ENCODE results near the gene SPRR2A.

SPRR2A gene

GRCh38 chr1:153057375-153057774 lies at the start of gene SPRR2A:
TSS of gene SPRR2A (minus strand) at chr1:153057512. CDS start at chr1:153056735, 777 bp downstream.
- Mint-ChIP-seq H3K9me3 (peaks cover 17% of the 10 kb centered on the region), H3K27me3 (ENCODE audit: low read depth, poor library complexity) (peaks cover 3% of the 10 kb centered on the region), H3K27ac (no peak within 1 kb of the TSS), H3K36me3 (ENCODE audit: low read depth) (no peaks in the 10 kb centered on the region), H3K4me1 (no peaks in the 10 kb centered on the region), H3K4me3 (no peak within 1 kb of the TSS)
- no peak for DNase-seq
- no peak for TF ChIP-seq CTCF (IDR thresholded peaks at IDR 0.05)

DNA sequence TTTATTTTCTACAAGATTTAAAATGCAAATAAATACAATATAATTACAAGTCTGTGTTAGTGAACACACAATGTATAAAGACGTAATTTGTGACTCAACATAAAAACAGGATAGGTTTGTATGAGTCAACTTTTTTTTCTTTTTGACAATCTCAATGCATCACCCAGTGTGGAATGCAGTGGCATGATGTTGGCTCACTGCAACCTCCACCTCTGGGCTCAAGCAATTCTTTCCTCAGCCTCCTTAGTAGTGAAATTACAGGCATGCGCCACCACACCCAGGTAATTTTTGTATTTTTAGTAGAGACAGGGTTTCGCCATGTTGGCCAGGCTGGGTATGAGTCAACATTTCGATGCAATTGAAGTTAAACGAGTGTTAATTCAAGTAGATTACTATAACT lies 42.9 kb upstream of the SPRR2A start:
- TF ChIP-seq CTCF (IDR thresholded peaks at IDR 0.05) = no peak
- Mint-ChIP-seq H3K27me3 (ENCODE audit: low read depth, poor library complexity) (no peaks in the 10 kb centered on the region), H3K4me3 (no peak overlapping the region), H3K36me3 (ENCODE audit: low read depth) (no peaks in the 10 kb centered on the region), H3K9me3 (peaks cover 12% of the 10 kb centered on the region), H3K27ac (no peak overlapping the region), H3K4me1 (no peaks in the 10 kb centered on the region)
- no peak for DNase-seq

DNA sequence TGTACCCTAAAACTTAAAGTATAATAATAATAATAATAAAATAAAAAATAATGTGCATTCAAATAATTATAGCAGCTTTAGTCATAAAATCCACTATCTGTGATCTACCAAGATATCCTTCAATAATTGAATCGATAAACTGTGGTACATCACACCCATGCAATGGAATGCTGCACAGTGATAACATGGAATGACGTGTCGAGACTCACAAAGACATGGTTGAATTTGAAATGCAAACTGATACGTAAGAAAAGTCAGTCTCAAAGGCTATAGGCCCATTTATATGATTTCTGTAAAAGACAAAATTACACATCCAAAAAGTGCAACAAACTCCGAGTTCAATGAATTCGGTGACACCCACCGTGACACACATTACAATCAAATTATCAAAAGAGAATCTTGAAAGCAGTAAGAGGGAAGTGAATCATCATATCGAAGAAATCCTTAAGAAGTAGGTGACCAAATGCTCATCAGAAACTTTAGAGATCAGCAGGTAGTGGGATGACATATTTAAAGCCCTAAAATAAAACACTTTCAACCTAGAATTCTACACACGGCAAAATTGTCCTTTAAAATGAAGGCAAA lies 42.2 kb upstream of the SPRR2A start:
- Mint-ChIP-seq H3K9me3 (peaks cover 10% of the 10 kb centered on the region), H3K36me3 (ENCODE audit: low read depth) (no peaks in the 10 kb centered on the region), H3K4me3 (no peak overlapping the region), H3K4me1 (no peaks in the 10 kb centered on the region), H3K27ac (no peak overlapping the region), H3K27me3 (ENCODE audit: low read depth, poor library complexity) (no peaks in the 10 kb centered on the region)
- DNase-seq = no peak
- TF ChIP-seq CTCF (IDR thresholded peaks at IDR 0.05) = no peak

DNA sequence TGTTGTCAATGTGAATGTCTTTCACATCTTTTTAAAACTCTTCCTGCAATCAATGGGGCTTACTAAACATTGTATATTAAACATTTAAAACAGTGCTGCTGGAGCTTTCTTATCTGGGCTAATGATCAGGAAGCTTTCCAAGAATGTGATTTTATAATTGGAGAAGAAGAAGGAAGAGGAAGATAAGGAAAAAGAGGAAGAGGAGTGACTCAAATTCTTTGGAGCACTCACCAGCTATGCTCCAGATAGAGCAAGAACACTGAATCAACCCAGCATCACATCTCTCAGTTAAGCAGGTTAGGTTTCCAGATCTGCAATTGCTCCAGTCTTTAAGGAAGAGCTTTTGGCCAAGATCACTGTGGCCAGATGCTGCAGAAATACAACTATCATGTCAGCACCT lies 38.5 kb upstream of the SPRR2A start:
- Mint-ChIP-seq H3K4me1 (no peaks in the 10 kb centered on the region), H3K4me3 (no peak overlapping the region), H3K27ac (no peak overlapping the region), H3K9me3 (no peaks in the 10 kb centered on the region), H3K27me3 (ENCODE audit: low read depth, poor library complexity) (no peaks in the 10 kb centered on the region), H3K36me3 (ENCODE audit: low read depth) (no peaks in the 10 kb centered on the region)
- no peak for TF ChIP-seq CTCF (IDR thresholded peaks at IDR 0.05)
- DNase-seq = no peak

DNA sequence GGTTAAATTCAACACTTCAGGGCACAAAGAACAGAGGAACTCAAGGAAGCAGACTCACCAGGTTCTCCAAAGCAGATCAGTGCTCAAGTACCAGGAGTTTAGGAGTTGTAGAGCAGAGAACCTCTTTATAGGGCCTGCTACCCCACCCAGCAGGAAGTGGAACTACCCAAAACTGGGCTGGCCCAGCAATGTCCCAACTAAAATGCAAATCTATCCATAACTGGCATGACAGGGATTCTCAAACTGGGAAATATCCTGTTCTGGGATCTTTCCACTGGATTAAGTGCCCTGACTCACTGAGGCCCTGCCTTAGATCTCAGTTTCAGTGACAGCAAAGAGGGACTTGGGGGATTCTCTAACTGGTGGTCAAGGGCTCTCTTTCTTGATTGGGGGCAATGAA lies 37.1 kb upstream of the SPRR2A start, which contains the start of gene SPRR2E:
Gene SPRR2E, minus strand, starts transcription at position 101 of the 400 bp plus-strand sequence. CDS start 775 bp downstream, outside the sequence.
- no peak for DNase-seq
- no peaks in the 10 kb centered on the region for H3K27me3 Mint-ChIP-seq (ENCODE audit: low read depth, poor library complexity)
- H3K4me3 Mint-ChIP-seq = no peak within 1 kb of the TSS
- TF ChIP-seq CTCF (IDR thresholded peaks at IDR 0.05) = no peak
- no peaks in the 10 kb centered on the region for H3K36me3 Mint-ChIP-seq (ENCODE audit: low read depth)
- H3K4me1 Mint-ChIP-seq = no peaks in the 10 kb centered on the region
- H3K27ac Mint-ChIP-seq = no peak within 1 kb of the TSS
- no peaks in the 10 kb centered on the region for H3K9me3 Mint-ChIP-seq

DNA sequence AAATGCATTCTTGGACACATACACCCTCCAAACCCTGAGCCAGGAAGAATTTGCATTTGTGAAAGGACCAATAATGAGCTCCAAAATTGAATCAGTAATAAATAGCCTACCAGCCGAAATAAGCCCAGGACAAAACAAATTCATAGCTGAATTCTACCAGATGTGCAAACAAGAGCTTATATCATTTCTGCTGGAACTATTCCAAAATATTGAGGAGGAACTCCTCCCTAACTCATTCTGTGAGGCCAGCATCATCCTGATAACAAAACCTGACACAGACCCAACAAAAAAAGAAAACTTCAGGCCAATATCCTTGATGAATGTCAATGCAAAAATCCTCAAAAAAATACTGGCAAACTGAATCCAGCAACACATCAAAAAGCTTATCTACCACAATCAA lies 30.3 kb upstream of the SPRR2A start:
- H3K27ac Mint-ChIP-seq = no peak overlapping the region
- H3K9me3 Mint-ChIP-seq = peaks cover 24% of the 10 kb centered on the region
- H3K4me1 Mint-ChIP-seq = no peaks in the 10 kb centered on the region
- H3K4me3 Mint-ChIP-seq = no peak overlapping the region
- peaks cover 4% of the 10 kb centered on the region for H3K27me3 Mint-ChIP-seq (ENCODE audit: low read depth, poor library complexity)
- no peak for DNase-seq
- TF ChIP-seq CTCF (IDR thresholded peaks at IDR 0.05) = no peak
- no peaks in the 10 kb centered on the region for H3K36me3 Mint-ChIP-seq (ENCODE audit: low read depth)

Data from nephron progenitor cell (in vitro differentiated cells).